GM21529 (cell line): ENCODE measurements around the gene TNNI2.

ENCODE experiments used
- ATAC-seq: cut with Tn5 transposase; IDR thresholded peaks from one replicate; pipeline ENCODE4 v1.9.1; 2021; ENCODE audit not compliant: unreplicated experiment

The TNNI2 gene

GRCh38 chr11:1857064-1857463 lies 18.3 kb downstream of the TNNI2 start:
- ATAC-seq = no peak

DNA sequence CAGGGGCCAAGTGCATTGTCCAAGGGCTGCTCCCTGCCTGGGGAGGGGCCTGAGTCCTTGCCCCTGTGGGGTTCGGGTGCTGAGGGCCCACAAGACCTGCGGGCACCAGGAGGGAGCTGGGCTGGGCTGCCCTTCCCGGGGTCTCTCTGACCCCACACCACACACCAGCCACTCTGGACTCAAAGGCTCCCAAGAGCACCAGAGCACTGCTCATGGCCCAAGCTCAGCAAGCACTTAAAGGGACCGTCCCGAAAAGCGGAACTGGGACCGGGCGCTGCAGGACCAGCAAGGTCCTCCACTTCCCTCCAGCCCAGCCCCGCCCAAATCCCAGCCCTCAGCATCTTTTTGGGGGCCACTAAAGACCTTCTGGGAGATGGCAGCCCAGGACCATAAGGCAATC lies 19.4 kb downstream of the TNNI2 start:
- ATAC-seq = no peak

GRCh38 chr11:1858576-1858975 lies 19.8 kb downstream of the TNNI2 start:
- no peak for ATAC-seq

- no peak for ATAC-seq
Measured at GRCh38 chr11:1859004-1859403, 20.2 kb downstream of the TNNI2 start.

GRCh38 chr11:1860108-1860507 lies 21.3 kb downstream of the TNNI2 start:
- ATAC-seq = no peak

- ATAC-seq = no peak
Measured at GRCh38 chr11:1861435-1862411, 22.9 kb downstream of the TNNI2 start.

- no peak for ATAC-seq
Measured at GRCh38 chr11:1862588-1863351, 24.0 kb downstream of the TNNI2 start.

DNA sequence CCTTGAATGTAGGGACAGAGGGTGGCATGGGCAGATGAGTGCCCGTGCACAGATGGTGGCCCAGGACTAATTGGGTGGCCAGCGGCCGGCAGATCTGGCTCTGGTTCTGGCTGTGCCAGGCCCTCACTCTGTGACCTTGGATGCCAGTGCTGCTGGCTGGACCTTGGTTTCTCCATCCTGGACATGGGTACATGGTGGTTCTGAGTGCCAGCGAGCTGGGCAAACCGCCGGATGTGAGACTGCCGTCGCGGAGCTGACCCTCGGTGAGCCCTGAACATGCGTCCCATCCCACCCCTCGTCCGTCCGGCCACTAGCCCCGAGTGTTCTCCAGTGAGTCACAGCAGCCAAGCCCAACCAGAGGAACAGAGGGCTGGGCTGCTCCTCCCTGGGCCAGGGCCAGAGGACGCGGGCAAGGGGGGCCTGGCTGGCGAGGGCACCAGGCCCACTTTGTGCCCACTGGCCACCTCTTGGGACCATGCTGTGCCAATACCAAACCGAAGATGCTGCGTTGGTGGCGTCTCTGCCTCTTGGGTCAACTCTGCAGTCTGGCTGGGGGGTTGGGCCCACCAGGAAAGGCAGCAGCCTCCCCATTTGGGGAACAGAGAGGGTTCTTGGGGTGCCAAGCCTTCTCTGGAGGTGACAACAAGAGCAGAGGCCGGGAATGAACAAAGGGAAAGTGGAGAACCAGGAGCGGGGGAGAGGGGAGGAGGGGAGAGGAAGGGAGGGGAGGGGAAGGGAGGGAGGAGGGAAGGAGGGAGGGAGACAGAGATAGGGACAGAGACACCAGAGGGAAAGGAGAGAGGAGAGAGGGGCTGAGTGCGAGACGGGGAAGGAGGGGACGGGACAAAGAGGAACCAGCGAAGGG lies 24.8 kb downstream of the TNNI2 start:
- ATAC-seq = no peak

DNA sequence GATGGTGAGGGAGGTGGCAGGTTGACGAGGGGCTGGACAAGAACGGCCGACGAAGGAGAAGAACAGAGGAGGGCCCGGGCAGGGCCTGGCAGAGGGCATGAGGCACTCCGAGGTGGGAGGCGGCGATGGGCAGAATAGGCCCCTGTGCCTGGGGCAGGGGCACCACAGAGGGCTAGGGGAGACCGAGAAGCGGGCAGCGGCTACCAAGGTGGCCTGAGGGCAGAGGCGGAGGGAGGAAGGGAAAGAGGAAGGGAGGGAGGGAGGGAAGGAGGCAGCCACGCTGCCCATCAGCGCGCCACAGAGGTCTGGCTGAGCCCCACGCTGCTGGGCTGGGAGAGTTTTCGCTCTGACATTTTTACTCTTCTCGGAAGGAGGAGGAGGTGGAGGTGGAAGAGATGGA lies 25.4 kb downstream of the TNNI2 start:
- ATAC-seq = no peak

DNA sequence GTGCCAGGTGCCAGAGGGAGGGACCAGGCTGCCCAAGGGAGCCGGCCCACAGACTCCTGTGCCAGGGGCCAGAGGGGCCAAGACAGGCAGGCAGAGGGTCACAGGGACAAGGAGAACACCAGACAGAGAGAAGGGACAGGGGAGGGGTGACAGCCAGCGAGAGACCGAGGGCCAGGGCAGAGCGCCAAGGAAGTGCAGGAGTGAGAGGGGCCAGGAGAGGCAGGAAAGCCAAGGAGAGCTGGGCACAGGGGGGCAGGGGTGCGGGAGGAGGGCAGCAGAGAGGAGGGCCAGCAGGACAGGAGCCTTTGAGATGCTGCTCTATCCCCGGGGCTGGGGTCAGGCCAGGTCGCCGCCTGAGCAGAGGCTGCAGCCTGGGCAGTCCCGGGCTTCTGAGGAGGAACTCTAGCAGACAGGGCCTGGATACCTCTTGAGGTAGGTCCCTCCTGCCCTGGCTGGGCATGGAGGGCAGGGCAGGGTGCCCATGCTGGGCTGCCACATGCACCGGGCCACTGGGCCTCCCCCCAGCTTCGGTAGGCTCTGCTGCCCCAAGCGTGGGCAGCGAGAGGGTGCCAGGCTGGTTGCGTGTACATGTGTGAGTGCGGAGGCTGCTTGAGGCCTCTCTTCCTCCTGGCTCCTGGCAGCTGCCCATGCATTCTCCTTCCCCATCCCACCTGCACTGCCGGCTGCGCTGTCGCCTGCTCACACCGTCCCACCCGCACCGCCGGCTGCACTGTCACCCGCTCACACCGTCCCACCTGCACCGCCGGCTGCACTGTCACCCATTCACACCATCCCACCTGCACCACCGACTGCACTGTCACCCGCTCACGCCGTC lies 26.3 kb downstream of the TNNI2 start:
- no peak for ATAC-seq

- no peak for ATAC-seq
Measured at GRCh38 chr11:1866226-1866625, 27.4 kb downstream of the TNNI2 start.

- ATAC-seq = no peak
Measured at GRCh38 chr11:1866776-1867175, 28.0 kb downstream of the TNNI2 start.

DNA sequence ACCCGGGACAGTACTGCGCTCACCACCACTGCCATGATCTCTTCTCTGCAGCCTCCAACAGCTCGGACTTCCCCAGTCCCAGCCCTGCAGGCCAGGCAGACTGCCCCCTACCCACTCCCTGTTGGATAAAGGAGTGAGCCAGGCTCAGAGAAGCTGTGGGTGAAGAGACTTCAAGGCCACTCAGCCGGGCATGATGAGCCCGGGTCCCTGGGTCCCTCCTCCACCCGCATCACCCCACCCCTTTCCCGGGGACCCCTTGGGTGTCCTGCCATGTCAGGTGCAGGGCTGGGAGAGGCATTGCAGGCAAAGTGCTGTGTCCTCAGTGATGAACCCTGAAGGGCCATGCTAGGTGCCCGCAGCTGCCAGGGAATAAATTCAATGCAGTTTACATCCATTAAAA lies 28.6 kb downstream of the TNNI2 start:
- ATAC-seq = no peak

DNA sequence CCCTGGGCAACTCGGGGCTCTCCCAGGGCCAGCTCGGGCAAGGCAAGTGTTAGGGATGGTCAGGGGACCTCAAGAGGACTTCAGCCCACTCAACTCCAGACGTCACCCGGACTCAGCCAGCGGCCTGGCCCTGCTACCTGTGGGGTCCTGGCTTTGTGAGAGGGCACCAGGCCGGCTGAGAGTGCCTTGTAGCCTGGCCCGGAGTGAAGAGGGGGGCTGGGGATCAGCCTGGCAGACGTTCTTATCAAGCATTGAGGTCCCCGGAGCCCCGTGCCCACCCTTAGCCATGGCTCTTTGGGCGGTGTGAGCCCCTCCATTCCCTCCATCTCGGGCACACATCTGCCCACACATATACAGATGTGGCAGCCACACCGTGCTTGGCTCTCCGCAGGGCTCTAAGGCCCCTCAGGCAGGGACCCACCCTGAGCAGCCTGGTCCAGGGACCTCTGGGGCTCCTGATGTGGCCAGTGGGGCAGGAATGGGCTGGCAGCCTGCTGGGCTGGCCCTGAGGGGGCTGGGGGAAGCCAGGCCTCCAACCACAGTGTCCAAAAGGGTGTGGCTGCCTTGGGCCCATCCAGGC lies 29.4 kb downstream of the TNNI2 start:
- no peak for ATAC-seq

GRCh38 chr11:1868636-1869291 lies 30.0 kb downstream of the TNNI2 start:
- no peak for ATAC-seq

GRCh38 chr11:1869427-1870325 lies 30.9 kb downstream of the TNNI2 start:
- no peak for ATAC-seq

- ATAC-seq = no peak
Measured at GRCh38 chr11:1870326-1870696, 31.5 kb downstream of the TNNI2 start.

- ATAC-seq = no peak
Measured at GRCh38 chr11:1870721-1871466, 32.1 kb downstream of the TNNI2 start.
